Epithelial cell of prostate (primary cell): ENCODE results near the gene MUC2.

Experiments used
- DNase-seq: peaks from one replicate; pipeline ENCODE4 v3.0.0-alpha.2; 2011; ENCODE audit warnings: low read depth, low spot score
- H3K27ac ChIP-seq: fragments of 450-650 bp; 2 replicates; pipeline ENCODE4 v1.5.1; 2017; ENCODE audit warnings: mild to moderate bottlenecking

MUC2 gene

DNA sequence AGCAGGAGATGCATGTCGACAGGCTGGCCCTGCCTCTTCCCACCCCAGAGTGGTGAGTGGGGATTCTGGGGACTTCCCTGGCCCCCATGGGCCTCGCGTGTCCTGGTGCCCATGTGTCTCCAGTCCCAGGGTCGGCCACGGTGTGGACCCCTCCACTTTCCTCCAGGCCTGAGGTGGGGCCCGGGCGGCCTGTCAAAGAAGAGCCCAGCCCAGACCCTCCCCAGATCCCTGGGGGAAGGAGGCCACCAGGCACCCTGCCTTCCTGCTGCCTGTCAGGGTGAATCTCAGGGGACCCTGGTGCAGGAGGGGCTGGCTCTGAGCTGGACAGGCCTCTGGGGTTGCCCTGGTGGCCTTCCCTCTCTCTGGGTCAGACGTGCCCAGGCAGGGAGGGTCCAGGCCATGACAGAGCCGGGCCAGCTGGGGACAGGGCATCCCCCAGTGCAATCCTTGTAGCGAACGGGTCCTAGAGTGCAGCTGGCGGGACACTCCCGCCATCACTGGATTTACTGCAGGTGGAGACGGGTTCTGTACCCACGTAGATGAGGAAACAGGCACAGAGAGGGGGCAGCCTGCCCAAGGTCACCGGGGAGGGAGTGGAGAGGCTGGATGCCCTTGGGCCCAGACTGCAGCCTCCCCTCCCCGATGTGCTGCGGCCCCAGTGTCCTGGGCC lies 24.6 kb upstream of the MUC2 start:
- H3K27ac ChIP-seq: no peak overlapping the region
- DNase-seq: no peak

- H3K27ac ChIP-seq: no peak overlapping the region
- peak; percentile 53 for DNase-seq
Observed at GRCh38 chr11:1050581-1051355, 23.9 kb upstream of the MUC2 start.

GRCh38 chr11:1051356-1052132 lies 23.1 kb upstream of the MUC2 start:
- H3K27ac ChIP-seq: no peak overlapping the region
- DNase-seq: no peak

GRCh38 chr11:1052133-1053011 lies 22.3 kb upstream of the MUC2 start:
- no peak overlapping the region for H3K27ac ChIP-seq
- no peak for DNase-seq

DNA sequence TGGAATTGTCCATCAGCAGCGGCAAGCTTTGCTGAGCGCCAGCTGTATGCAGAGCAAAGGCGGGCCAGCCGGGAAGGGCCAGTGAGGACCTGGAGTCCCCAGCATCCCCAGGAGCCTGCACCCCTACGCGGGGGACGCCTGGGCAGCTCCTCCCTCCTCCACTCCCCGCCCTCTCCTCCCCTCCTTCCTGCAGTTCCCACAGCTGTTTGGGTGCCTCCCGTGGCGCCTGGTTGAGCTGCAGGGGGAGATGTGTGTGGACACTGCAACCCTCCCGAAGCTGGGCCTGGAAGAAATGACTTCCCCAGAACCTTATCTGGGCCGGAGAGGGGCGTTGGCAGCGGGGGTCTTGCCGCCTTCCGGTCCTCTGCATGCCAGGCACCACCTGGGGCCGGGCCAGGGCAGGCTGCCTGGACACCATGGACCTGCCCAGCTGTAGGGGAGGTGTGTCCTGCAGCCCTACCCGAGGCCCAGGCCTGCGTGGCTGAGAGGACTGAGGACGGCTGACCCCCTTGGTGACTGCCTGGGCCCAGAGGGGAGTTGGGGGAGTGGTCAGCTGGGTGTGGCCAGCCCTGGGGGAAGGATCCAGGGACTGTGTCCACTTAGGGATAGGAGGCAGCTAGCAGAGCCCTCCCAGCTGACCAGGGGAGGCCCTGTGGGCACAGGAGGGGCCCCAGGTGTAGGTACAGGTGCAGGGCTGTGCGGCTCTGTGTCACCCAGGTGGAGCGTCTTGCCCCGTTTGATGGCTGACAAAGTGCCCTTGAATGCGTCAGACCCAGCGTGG lies 21.4 kb upstream of the MUC2 start:
- no peak for DNase-seq

GRCh38 chr11:1054143-1055108 lies 20.2 kb upstream of the MUC2 start:
- DNase-seq: no peak
- H3K27ac ChIP-seq: no peak overlapping the region

More for the DNA sequence above, 21.4 kb upstream of the MUC2 start:
- H3K27ac ChIP-seq: no peak overlapping the region

- no peak for DNase-seq
Observed at GRCh38 chr11:1055109-1055703, 19.5 kb upstream of the MUC2 start.

GRCh38 chr11:1055990-1056771 lies 18.5 kb upstream of the MUC2 start:
- no peak overlapping the region for H3K27ac ChIP-seq
- no peak for DNase-seq

More at GRCh38 chr11:1055109-1055703, 19.5 kb upstream of the MUC2 start:
- no peak overlapping the region for H3K27ac ChIP-seq

- H3K27ac ChIP-seq: no peak overlapping the region
- no peak for DNase-seq
Observed at GRCh38 chr11:1057806-1058205, 16.9 kb upstream of the MUC2 start.

- no peak overlapping the region for H3K27ac ChIP-seq
- DNase-seq: no peak
Observed at GRCh38 chr11:1059759-1060158, 14.9 kb upstream of the MUC2 start.

DNA sequence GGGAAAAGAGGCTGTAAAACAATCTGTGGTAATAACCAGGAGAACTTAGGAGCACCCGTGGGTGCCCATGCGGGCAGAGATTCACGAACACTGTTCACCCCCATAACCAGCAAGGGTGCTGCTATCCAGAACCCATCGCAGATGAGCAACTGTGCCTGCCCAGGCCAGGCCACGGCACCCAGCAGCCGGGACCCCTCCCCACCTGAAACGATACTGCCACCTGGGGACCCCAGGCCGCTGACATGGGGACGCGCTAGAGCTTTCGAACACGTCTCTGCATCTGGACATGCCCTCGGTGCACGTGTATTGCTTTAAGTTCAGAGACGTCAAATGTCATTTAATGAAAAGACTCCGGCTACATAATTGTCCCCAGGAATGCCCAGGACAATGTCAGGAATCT lies 14.3 kb upstream of the MUC2 start:
- no peak for DNase-seq
- H3K27ac ChIP-seq: no peak overlapping the region

DNA sequence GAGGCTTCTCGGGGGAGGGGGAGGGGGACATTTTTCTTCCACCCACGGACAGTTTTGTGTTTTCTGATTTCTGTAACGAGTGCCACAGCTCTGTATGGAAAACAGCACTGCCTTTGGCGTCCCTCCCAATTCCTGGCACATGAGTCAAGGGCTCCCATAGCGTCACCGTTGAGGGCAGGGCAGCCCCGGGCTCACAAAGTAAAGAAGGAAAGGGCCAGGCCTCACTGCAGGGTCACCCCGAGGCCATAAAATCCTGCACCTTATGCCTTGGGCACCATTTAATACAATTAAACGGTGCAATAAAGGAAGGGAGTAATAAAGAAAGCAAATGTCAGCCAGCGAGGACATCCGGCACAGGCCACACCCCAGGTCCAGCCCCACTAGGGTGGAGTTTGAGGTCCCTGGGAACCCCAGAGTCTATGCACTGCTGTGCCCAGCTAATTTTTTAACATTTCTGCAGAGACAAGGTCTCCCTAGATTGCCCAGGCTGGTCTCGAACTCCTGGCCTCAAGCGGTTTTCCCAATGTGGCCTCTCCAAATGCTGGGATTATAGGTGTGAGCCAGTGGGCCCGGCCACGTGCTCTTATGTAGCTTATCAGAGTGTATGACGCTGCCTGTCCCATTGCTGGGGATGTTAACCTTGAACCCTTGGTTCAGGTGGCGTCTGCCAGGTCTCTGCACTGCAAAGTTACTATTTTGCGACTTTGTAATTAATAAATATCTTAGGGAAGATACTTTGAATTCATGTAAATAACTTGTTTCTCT lies 13.6 kb upstream of the MUC2 start:
- H3K27ac ChIP-seq: peak overlapping the region; percentile 4
- peak; percentile 36 for DNase-seq

DNA sequence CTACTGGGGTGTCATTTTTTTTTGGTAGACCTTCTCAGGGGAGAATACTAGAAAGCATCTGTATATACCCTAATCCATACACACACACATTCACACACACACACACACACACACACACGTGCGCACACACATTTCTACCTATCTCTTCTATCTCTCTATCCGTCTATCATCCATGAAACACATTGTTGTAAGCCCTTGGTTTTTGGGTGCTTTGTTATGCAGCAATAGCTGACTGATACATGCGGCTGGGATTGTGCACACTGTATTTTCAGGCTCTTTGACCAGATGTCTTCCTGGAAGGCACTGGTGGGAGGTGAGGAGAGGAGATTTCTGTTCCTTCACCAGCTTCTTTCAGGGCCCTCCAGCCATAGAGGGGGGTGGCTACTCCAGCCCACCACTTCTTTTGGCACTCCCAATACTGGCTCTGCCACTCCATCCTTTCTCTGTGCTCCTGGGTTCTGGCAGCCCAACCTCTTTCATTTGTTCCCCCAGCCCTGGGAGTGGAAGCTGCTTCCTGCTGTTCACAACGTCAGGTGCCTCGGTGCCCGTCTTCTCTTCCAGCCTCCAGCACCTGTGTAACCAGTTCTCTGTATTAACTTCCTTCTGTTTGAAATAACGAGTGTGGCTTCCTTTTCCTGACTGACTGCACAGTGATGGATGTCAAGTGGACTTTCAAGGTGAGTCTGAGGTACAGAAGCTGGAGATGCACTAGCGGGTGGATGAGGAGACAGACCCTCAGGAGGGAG lies 12.4 kb upstream of the MUC2 start:
- H3K27ac ChIP-seq: no peak overlapping the region
- no peak for DNase-seq

DNA sequence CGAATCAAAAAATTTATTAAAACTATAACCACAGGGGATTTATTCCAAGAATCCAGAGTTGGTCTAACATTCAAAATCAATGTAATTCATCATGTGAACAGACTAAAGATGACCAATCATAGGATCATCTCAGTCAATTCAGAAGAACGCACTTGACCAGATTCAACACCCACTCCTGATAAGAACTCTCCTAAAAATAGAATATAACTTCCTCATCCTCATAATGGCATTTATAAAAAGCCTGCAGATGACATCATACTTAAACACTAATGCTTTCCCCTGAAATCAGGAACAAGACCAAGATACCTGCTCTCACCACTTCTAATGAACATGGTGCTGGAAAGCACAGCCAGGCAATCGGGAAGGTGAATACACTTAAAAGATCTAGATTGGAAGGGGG lies 10.5 kb upstream of the MUC2 start:
- no peak overlapping the region for H3K27ac ChIP-seq
- DNase-seq: no peak

DNA sequence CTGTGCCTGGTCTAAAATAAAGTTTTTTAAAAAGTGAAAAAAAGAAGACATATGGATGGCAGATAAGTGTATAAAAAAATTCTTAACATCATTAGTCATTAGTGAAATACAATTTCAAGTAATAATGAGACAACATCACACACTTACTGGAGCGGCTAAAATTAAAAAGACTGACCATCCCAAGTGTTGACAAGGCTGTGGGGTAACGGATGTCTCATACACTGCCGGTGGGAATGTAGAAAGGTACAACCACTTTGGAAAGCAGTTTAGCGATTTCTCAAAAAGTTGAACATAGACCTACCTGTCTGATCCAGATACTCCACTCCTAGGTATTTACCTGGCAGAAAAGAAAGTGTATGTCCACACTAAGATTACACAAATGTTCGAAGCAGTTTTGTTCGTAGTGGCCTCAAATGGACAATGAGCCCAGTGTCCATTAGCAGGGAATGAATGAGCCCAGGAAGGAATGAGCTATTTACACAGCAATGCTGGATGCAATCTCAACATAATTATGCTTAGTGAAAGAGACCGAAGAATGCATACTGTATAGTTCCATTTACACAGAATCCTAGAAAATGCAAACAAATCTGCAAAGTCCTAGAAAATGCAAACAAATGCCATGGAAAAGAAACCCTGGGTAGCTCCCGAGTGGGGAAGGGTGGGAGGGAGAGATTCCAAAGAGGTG lies 6.7 kb upstream of the MUC2 start:
- no peak for DNase-seq
- H3K27ac ChIP-seq: no peak overlapping the region
